Hematopoietic multipotent progenitor cell treated with erythropoietin and hydrocortisone succinate and interleukin-3 and kit ligand, for 6 days (in vitro differentiated cells): ENCODE data around the gene PLB1.
"Not testable (repeated sequence)": the region's sequence is repeated elsewhere in the genome, so short reads cannot be mapped to it uniquely, and the experiment has no call there.

Experiments used
- DNase-seq: peaks from one replicate; pipeline ENCODE4 v3.0.0-alpha.2; 2015

PLB1 gene

GRCh38 chr2:28652217-28652616 lies 156.4 kb downstream of the PLB1 start:
- DNase-seq, result no peak

DNA sequence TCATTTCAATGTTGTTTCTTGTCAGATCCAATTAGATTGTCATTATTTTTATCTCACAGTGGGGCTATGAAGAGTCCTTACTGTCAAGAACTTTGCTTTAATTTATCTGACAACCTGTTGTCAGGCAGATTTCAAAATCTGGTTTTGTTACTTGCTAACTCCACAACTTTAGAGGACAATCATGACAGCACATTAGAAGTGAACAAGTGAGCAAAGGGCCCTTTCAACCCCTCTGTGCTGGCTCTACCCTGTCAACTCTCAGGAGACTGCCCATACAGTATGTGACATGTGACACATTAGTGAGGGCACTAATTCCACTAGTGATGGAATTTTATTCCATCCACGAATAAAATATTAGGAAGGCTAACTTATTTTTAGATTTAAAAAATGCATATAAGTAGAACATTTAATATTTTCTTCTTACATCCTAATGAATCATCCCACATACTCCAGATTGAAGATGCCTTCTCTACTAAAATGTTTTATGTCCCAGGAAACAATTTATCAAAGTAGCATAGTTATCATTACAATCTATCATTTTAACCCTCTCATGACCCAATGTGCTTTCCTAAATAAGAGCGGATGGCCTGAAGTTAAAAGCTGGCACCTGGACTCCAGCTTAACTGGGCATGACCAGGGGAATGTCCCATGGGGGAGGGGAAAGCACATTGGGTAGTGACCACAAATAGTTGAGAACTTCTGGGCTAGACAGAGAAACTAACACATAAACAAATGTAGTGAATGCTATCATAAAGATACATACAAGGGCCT lies 158.2 kb downstream of the PLB1 start:
- no peak for DNase-seq

- no peak for DNase-seq
Measured at GRCh38 chr2:28654663-28655320, 158.9 kb downstream of the PLB1 start.

GRCh38 chr2:28656937-28657615 lies 161.2 kb downstream of the PLB1 start:
- DNase-seq, result no peak

GRCh38 chr2:28658369-28658768 lies 162.5 kb downstream of the PLB1 start:
- DNase-seq, result no peak

DNA sequence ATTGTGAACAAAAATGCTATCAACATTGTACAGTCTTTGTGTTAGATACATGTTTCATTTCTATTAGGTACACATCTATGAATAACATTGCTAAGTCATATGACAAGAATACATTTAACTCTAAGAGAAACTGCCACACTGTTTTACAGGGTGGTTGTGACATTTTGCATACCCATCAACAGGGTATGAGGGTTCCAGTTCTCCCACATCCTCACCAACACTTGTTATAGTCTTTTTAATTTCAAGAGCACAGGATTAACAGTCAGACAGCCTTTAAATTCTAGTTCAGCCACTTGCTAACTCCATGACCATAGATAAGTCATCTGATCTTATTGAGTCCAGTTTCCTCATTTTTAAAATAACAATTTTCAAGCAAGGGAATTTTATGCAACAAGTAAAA lies 163.3 kb downstream of the PLB1 start:
- no peak for DNase-seq

GRCh38 chr2:28661589-28662001 lies 165.7 kb downstream of the PLB1 start:
- DNase-seq, result no peak

DNA sequence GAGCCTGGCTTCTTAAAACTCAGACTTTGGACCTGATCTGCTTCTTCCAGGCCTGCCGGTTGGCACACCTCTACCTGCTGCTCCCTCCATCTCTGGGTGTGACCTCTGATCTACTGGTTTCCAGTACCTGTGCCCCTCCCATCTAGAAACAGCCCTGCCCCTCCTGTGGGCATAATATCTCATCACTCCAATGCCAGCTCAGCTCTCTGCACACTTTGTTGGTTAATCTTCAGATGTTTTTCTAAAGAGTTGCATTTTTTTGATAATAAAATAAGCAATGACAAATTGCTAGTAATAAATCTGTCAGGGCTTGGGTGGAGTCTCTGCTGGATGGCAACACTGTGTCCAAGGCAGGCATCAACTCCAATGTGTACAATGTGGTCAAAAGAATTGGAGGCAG lies 166.2 kb downstream of the PLB1 start:
- no peak for DNase-seq

GRCh38 chr2:28662468-28663181 lies 166.8 kb downstream of the PLB1 start:
- DNase-seq, result no peak

DNA sequence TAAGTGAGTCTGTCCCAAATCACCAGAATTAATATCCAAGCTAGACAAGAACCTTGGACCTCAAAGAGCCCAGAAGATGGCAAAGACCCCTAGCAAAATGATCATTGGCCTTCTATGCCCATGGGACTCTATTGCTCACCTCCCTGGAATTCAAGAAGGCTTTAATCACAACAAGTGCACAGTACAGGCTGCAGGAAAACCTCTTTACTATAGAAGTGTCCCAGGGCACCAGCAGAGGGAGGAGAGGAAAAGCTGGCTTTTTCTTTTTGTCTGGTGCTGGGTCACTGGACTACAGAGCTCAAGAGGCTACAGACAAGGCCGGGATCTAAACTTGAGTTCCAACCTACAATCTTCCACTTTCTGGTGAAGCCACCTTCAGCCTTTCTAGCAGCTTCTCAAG lies 167.5 kb downstream of the PLB1 start:
- no peak for DNase-seq

- DNase-seq, result no peak
Measured at GRCh38 chr2:28664120-28664842, 168.4 kb downstream of the PLB1 start.

GRCh38 chr2:28665041-28665704 lies 169.3 kb downstream of the PLB1 start:
- no peak for DNase-seq

GRCh38 chr2:28665811-28666377 lies 170.0 kb downstream of the PLB1 start:
- DNase-seq, result not testable (repeated sequence)

- DNase-seq, result no peak
Measured at GRCh38 chr2:28666496-28667184, 170.8 kb downstream of the PLB1 start.

GRCh38 chr2:28667261-28667660 lies 171.4 kb downstream of the PLB1 start:
- DNase-seq, result no peak

DNA sequence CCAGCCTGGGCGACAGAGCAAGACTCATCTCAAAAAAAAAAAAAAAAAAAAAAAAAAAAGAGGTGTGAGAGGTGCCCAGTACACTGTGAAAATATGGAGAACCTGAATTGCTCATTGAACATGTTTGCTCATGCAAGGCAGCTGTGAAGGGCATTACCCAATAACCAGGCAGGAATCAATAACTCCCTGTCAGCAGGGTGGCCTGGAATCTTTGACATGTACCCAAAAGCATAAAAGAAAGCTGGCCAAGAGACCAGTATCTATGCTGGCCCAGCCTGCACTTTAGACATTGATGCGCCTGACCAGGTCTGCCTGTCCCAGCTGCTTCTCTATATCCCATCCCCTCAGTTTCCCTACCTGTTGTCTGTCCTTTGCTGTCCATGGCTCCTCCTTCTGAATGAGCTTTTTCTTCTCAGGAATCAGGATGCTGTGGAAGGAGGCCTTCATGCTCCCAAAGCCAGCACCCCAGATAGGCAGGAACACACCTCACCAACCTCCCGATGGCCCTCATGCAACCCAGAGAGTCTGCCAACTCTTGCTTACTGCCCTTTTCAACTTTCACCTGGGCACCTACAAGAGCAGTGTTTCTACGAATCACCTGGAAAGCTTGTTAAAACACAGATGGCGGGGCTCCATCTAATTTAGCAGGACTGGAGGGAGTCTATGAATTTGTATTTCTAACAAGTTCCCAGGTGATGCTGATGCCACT lies 172.4 kb downstream of the PLB1 start:
- DNase-seq, result no peak

DNA sequence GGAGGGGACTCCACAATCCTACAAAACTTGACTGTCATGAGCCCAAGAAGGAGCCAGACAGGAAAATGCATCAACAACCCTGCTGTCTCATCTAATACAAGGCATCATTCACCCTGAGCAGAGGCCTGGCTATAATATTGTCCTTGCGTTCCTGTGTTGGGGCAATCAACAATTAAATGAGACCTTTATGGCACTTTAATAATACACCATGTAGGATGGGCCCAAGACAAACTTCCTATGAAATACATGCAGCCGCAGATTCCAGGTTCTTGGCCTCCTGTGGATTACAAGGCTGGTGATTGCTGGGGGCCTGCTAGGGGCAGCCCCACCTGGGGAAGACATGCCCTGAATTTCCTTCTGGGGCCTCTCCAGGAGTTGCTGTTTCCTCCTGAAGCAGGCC lies 173.0 kb downstream of the PLB1 start:
- no peak for DNase-seq

- no peak for DNase-seq
Measured at GRCh38 chr2:28670856-28671255, 175.0 kb downstream of the PLB1 start.

DNA sequence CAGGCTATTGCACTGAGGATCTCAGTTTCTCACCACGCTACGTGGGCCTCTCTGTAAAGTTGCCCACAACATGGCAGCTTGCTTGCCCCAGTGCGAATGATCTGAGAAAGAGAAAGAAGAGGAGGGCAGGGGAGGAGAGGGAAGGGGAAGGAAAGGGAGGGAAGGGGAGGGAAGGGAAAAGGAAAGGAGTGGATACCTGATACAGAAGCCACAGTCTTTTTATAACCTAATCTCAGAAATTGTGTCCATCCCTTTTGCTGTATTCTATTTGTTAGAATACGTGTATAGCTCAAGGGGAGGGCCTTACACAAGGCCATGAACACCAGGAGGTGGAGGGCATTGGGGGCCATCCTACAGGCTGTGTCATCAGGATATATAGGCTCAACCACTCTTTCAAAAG lies 177.5 kb downstream of the PLB1 start:
- DNase-seq, result no peak

GRCh38 chr2:28674062-28674712 lies 178.3 kb downstream of the PLB1 start:
- no peak for DNase-seq
